NCI-H2107 (cell line): ENCODE measurements around the gene SMTNL2.
A peak's percentile ranks its signal among the peaks of the same experiment; 100 is the strongest.
"Not testable (repeated sequence)": the region's sequence is repeated elsewhere in the genome, so short reads cannot be mapped to it uniquely, and the experiment has no call there.

Experiments used
- DNase-seq: peaks from one replicate; lab custom pipeline; 2025; lab: John Stamatoyannopoulos, UW

The SMTNL2 gene

GRCh38 chr17:4602041-4602440, 17.7 kb downstream of the SMTNL2 start:
- DNase-seq = no peak

DNA sequence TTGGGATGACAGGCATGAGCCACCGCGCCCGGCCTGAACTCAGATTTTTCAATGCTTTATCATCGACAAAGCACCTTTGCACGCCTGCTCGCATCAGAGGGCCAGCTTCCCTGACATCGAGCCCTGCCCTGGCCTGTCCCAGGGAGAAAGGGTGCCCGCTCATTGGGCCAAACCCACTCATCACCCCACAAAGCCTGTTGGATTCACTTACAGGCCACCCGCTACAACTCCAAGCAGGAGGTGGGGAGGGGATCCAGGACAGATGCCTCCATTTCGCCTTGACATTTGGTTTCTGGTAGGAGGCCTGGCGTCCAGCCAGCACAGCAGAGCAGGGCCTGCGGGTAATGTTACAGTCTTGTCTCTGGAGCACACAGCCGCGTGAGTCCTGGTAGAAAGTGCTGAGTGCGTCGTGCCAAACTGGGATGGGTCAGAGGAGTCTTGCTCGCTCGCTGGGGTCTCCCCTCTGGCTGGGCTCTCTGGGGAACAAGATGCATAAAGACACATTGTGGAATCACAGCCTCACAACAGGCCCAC, 19.8 kb downstream of the SMTNL2 start:
- peak; percentile 21 for DNase-seq

GRCh38 chr17:4604736-4605135, 20.4 kb downstream of the SMTNL2 start:
- DNase-seq = not testable (repeated sequence)

DNA sequence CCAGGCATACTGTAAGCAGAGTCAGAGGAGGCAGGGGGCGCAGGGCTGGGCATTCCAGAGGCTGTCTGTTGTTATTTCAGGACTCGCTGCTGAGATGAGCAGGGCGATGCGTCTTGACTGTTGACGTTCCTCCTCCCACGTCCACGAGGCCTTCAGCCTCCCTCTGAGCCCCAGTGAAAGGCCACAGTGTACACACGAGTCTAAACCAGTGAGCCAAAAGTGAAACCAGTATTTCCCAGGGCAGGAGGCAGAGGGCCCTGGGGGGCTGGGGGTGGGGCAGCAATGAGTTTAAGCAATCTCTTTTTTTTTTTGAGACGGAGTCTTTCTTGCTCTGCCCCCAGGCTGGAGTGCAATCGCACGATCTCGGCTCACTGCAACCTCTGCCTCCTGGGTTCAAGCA, 21.5 kb downstream of the SMTNL2 start:
- DNase-seq = no peak

- DNase-seq = no peak
These were observed 23.0 kb downstream of the SMTNL2 start for GRCh38 chr17:4607261-4607741.

- DNase-seq = no peak
These were observed 23.5 kb downstream of the SMTNL2 start for GRCh38 chr17:4607773-4608187.

DNA sequence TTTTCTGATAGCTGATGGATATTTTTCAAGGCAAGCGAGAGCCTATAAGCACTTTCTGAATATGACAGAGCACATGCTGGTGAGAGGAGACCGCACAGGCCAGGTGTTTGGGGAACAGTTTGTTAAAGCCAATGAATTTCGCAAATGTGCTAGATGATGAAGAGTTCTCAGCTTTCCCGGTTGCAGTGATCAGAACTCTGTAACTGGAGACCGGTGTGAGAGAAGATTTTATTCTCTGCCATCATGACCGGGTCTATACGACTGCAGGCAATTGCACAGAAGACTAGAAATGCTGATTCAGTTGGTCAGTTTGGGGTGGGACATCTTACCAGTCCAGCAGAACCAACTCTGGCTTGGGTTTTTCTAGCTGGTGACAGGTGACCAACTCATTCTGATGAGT, 25.4 kb downstream of the SMTNL2 start:
- no peak for DNase-seq

GRCh38 chr17:4610162-4610561, 25.8 kb downstream of the SMTNL2 start:
- no peak for DNase-seq

GRCh38 chr17:4610656-4611055, 26.3 kb downstream of the SMTNL2 start:
- no peak for DNase-seq

GRCh38 chr17:4616476-4616875, 32.1 kb downstream of the SMTNL2 start:
- no peak for DNase-seq

GRCh38 chr17:4617090-4617489, 32.8 kb downstream of the SMTNL2 start:
- DNase-seq = no peak

DNA sequence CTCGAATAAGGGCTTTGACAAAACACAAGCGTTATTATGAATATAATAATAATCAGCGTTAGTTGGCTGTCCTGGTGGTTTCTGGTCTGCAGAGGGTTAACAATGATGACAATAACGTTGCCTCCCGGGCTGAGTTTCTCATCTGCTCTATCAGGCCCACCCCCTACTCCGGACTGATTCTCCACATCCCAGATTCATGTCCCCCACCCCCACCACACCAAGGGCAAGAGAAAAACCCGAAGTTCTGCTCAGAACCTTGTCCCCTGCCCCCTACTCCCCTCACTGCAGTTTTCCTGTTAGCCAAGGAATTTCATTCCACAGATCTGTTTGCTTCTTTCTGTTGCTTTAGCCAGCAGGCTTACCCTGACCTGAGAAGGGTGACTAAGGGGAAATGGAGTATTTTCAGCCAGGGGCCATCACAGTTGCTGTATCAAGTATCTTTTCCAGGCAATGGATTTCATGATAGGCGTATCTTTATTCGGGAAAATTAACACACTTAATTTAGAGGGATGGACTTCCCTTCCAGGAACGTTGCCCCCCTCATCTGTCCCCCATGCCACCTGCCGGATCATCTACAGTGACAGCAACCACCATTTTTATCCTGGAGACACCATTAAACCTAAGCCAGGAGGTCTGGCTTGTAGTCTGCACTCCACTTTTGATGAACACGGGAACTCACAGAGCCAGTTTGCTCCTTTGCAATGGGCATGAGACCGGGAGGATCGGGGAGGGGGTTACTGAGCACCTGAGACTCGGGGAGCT, 33.4 kb downstream of the SMTNL2 start:
- no peak for DNase-seq

DNA sequence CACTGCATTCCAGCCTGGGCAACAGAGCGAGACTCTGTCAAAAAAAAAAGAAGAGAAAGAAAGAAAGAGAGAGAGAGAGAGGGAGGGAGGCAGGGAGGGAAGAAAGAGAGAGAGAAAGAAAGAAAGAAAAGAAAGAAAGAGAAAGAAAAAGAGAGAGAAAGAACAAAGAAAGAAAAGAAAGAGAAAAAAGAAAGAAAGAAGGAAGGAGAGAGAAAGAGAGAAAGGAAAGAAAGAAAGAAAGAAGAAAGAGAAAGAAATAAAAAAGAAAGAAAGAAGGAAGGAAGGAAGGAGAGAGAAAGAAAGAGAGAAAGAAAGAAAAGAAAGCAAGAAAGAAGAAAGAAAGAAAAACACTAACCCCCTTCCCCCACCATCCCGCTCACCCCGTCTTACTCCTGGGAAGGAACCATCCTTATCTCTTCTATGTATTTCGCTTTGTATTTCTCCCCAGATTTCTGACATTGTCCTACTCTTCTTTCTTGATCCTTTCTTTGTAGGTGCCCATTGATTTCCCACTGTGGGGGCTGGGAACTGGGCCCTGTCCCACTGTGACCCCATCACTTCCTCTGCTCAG, 36.3 kb downstream of the SMTNL2 start:
- DNase-seq = no peak

DNA sequence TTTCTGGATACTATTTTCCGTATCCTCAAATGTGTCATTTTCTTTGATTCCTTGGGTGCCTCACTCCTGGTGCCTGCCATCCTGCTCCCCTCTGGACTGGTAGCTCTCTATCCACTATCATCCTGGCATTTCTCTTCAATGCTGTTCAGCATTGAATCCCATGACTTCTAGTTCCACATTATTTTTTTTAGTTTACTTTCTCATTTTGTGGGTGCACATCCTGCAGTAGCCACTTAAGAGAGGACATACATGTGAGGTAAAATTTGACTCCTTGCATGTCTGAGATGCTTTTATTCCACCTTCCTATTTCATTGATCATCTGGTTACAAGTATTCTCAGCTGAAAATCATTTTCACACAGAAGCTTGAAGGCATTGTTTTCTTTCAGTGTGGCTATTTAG, 38.0 kb downstream of the SMTNL2 start:
- no peak for DNase-seq

- DNase-seq = no peak
These were observed 38.9 kb downstream of the SMTNL2 start for GRCh38 chr17:4623249-4623648.

DNA sequence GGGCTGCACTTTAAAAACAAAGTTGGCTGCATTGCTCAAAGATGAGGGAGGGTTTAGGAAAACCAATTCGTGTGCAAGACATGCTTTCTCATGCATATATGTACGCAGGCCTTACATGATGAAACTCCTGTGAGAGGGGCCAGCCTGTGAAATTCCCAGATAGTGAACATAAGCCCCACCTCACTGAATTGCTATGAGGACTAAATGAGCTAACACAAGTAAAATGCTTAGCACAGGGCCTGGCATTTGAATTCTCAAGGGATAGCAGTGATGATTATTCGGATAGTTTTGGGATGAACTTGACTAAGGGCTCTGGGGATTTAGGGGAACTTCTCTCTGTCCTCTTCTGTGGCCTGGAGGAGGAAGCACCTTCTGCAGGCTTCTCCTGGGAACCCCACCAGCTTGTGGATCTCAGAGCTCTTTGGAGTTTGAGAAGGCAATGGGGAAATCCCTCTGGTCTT, 40.2 kb downstream of the SMTNL2 start:
- not testable (repeated sequence) for DNase-seq

- no peak for DNase-seq
These were observed 40.9 kb downstream of the SMTNL2 start for GRCh38 chr17:4625181-4625617.

GRCh38 chr17:4626734-4627256, 42.5 kb downstream of the SMTNL2 start:
- DNase-seq = no peak

DNA sequence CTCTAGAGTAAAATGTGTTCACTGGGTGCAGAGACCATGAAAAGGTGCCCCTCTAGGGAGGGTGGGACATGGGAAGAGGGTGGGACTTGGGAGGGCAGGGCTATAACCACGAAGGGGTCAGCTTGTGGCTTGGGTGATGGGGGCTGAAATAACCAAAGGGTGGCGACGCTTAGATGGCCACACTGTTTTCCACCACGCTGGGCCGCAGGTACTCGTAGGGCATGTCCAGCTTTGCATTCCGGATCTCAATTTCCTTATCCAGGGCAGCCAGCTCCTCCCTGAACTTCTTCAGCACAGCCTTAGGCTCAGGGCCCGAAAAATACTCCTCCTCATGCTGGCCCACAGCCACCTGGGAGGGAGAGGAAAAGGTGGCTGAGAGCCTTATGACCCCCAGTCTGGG, 47.1 kb downstream of the SMTNL2 start:
- no peak for DNase-seq

DNA sequence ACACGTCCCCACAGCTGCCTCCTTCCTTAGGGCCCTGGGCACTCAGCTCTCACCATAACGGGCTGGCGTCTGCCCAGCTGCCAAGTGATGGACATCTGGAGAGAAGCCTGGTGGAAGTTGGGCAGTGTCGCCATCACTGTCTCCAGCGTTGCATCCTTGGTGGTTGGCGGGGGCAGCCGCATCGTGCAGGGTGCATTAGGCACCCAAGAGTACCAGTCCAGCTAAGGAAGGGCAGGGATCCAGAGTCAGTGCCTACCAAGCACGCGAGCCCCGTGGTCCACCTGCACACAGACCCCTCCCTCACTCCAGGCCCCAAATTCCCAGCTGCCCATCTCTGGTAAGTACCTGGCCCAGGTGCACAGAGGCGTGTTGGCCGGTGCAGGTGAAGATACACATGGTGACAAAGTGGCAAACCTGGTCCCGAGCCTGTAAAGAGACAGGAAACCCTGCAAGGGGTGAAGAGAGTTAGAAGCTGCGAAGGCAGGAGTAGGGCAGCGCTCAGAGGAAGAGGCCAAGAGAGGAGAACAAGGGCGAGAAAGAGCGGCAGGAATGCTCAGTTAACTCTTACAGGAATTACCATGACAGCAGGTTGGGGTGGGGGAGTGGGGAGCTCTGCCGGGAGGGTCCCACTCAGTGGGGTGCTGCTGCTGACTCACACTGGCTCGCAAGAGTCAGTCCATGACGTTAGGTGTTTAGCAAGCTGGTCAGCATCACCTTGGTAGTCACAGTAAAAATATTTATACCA, 47.7 kb downstream of the SMTNL2 start:
- no peak for DNase-seq

DNA sequence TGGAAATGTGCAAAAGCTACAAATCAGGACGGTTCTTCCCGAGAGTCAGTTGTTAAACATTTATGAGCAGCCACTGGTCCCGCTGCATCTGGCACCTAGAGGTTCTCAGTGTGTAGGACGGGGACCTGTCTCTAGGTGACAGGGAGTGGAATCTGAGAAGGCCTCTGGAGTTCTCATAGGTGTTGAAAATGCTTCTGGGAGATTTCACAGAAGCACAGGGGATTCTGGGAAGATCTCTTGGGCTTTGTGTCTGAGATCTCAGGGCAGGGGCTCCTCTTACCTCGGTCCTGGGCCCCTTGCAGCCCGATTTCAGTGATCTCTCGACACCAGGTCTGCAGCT, 48.2 kb downstream of the SMTNL2 start:
- no peak for DNase-seq

DNA sequence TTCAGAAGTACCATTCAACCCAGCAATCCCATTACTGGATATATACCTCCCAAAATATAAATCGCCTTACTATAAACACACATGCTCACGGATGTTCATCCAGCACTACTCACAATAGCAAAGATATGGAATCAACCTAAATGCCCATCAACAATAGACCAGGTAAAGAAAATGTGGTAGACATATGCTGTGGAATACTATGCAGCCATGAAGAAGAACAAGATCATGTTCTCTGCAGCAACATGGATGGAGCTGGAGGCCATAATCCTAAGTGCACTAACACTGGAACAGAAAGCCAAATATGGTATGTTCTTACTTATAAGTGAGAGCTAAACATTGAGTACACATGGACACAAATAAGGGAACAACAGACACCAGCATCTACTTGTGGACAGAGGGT, 49.3 kb downstream of the SMTNL2 start:
- DNase-seq = no peak
